Measurements from ENCODE around the gene SHISA5.
A peak's percentile ranks its signal among the peaks of the same experiment; 100 is the strongest.

Gene SHISA5

DNA sequence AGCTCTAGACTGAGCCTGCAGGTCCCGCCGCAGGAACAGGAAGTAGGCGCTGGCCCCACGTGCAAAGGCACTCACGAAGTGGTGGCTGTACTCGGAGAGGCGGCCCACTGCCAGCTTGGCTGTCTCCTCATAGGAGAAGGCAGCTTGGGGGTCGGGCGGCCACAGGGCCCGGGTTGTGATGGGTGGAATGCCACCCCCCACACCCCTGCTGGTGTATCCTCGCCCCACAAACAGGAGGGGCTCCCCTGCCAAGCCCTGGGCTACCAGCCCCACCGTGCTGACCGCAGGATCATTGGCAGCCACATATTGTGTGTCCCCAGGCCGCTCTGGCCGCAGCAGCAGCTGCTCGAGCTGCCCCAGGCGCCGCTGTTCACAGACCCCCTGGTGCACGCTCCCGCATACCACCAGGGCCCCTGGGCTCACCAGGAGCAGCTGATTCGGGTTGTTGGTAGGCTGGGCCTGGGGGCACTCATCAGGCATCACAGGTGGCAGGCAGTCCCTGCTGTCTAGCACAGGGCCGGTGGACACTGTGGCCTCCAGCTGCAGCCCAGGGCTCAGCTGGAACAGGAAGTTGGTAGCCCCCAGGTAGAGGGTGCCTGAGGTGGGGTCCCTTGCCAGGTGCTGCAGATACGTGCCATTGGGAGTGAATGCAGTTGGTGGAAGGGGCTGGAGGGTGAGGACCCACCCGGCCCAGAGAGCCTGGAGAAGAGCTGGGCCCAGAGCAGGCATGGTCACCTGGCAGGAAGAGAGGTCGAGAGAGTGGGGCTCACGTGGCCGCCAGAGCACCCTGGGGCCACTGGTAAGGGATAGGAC, 79.9 kb downstream of the SHISA5 start:
- H3K4me3 ChIP-seq (ENCODE audit: low read depth, low read length): no peak overlapping the region
- TF ChIP-seq, protein P1, sequence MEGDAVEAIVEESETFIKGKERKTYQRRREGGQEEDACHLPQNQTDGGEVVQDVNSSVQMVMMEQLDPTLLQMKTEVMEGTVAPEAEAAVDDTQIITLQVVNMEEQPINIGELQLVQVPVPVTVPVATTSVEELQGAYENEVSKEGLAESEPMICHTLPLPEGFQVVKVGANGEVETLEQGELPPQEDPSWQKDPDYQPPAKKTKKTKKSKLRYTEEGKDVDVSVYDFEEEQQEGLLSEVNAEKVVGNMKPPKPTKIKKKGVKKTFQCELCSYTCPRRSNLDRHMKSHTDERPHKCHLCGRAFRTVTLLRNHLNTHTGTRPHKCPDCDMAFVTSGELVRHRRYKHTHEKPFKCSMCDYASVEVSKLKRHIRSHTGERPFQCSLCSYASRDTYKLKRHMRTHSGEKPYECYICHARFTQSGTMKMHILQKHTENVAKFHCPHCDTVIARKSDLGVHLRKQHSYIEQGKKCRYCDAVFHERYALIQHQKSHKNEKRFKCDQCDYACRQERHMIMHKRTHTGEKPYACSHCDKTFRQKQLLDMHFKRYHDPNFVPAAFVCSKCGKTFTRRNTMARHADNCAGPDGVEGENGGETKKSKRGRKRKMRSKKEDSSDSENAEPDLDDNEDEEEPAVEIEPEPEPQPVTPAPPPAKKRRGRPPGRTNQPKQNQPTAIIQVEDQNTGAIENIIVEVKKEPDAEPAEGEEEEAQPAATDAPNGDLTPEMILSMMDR (IDR thresholded peaks at IDR 0.05; ENCODE audit: insufficient read depth, low read depth, low read length, missing control alignments): no peak
- no peak for DNase-seq (ENCODE audit: low read depth)

DNA sequence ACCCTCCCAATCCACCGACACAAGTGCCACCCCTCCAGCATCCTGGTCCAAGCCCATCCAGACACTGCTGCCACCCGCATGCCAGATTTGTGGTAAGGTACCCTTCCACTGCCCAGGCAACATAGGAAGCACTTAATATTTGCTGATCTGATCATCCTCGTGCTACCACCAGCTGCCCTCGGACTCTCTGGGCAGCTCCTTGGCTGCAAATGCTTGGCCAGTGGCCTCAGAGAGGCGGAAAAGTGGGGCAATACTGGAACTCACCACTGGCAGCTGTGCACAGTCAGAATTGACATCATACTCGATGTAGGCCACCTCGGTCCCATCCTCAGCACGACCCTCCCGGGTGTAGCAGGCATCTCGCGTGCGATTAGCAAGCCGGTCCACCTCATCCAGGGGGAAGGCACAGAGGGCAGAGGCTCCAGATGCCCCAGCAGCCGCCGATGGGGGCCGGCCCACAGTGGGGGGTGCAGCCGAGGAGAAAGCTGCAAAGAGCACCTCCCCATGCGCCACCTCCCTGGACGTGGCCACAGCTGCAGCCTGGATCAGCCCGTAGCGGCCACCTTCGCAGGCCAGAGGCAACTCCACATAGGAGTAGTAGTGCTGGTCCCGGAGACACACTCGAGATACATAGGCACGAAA, 80.6 kb downstream of the SHISA5 start:
- TF ChIP-seq, protein P1 (IDR thresholded peaks at IDR 0.05; ENCODE audit: insufficient read depth, low read depth, low read length, missing control alignments): no peak
- no peak overlapping the region for H3K4me3 ChIP-seq (ENCODE audit: low read depth, low read length)

DNA sequence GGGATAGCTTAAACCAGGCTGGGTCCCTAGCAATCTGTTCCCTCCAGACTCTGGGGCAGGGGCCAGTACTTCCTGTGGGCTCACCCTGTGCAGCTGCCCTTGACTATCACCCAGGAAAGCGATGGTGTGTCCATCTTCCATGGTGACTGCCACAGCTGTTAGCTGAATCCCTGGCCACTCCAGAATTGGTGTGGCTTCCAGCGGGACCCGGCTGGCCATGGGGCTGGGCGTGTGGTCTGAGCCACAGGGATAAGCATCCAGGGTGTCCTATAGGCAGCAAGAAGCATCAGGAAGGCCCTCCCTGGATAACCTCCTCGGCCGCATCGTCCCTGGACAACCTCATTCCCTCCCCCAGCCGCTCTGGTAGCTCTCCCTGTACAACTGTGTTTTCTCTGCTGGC, 81.3 kb downstream of the SHISA5 start:
- DNase-seq (ENCODE audit: low read depth): no peak
- TF ChIP-seq, protein P1 (IDR thresholded peaks at IDR 0.05; ENCODE audit: insufficient read depth, low read depth, low read length, missing control alignments): no peak
- no peak overlapping the region for H3K4me3 ChIP-seq (ENCODE audit: low read depth, low read length)

More for the DNA sequence above, 80.6 kb downstream of the SHISA5 start:
- no peak for DNase-seq (ENCODE audit: low read depth)

DNA sequence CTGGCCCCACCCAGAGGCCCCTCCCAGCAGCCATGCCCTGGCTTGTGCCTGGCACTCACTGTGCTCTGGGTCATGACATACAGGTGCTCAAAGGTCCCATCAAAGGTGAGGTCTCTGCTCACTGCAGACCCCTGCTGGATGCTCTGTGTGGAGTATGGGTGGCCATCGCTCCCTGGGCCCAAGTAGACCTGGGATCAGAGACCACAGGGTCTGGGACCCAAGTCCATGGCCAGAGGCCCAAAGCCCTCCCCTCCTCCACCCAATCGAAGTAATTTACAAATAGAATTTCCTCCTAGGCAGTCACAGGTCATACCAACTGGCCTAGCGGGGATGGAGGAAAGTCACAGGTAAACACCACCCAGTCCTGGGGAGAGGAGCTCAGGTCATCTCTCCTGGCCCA, 81.7 kb downstream of the SHISA5 start:
- DNase-seq (ENCODE audit: low read depth): no peak
- H3K4me3 ChIP-seq (ENCODE audit: low read depth, low read length): no peak overlapping the region
- TF ChIP-seq, protein P1 (IDR thresholded peaks at IDR 0.05; ENCODE audit: insufficient read depth, low read depth, low read length, missing control alignments): peak; percentile 20

DNA sequence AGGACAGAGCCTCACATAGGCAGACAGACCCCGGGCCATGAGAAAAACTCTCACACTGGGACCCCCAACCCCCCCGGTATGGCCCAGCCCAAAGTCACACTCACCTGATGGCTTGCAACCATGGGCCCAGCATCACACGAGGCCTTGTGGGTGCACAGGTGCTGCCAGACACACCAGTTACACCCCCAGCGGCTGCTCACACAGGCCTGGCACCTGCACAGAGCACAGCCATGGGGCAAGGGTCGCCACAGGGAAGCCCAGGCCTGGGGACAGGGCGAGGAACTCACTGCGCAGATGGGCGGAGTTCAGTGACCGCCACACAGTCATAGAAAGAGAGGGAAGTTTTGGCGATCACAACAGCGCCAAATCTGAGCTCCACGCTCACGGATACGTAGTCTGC, 83.4 kb downstream of the SHISA5 start:
- no peak overlapping the region for H3K4me3 ChIP-seq (ENCODE audit: low read depth, low read length)
- TF ChIP-seq, protein P1 (IDR thresholded peaks at IDR 0.05; ENCODE audit: insufficient read depth, low read depth, low read length, missing control alignments): no peak
- no peak for DNase-seq (ENCODE audit: low read depth)

DNA sequence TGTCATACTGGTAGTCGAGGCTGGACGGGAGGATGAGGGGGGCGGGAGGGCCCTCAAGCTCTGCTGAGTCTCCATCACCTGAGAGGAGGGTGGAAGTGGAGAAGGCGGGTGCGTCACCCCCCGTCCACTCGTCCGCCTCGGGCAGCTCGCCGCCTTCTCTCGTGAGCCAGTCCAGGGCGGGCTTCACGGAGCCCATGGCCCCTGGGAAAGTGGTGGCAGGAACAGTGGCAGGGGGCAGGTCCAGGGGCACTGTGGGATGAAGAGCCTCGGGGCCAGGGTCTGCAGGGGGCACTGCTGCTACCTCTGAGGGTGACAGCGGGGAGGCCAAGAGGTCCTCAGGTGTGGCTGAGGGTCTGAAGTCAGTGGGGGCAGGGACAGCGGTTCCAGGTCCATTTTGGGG, 84.4 kb downstream of the SHISA5 start:
- no peak for DNase-seq (ENCODE audit: low read depth)
- no peak overlapping the region for H3K4me3 ChIP-seq (ENCODE audit: low read depth, low read length)
- TF ChIP-seq, protein P1 (IDR thresholded peaks at IDR 0.05; ENCODE audit: insufficient read depth, low read depth, low read length, missing control alignments): no peak

Measured in GM12865 (cell line).